ENCODE data around the gene E2F1. TPM values are rescaled to one million over a fixed set of nuclear protein-coding genes. Genes with fewer than 3 reads are reported as not detected.

E2F1 gene
- polyA plus RNA-seq, 1 donor: 9.6 TPM

GRCh38 chr20:33672426-33673113 lies 13.6 kb downstream of the E2F1 start:
- no peak for DNase-seq (ENCODE audit: low read depth)

DNA sequence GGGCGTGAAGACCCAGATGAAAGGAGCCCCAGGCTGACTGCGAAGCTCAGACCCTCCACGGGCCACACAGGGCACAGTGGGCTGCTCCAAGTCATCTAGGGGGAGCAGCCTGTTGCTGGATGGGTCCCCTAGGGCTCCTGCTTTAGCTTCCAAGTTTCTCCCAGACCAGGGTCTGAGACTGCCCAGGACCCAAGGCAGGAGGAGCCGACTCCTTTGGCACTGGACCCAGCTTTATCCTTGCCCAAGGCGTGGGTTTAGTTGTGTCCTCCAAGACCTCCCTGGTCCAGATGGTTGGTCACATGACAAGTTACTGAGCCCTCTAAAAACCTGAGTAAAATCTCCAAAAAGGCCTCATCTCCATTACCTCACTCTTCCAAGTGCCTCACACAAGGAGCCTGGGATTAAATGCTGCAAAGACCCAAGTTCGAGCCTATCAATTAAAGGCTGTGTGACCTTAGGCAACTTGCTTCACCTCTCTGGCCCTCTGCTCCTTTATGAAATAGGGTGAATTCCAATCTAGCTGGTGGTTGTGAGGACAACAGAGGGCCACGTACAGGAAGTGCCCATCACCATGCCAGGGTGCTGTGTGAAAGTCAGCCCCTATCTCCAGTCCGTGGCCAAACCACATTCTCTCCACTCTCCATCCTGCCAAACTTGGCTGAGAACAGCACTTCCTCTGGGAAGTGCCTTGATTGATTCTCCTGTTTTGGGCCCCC lies 14.5 kb downstream of the E2F1 start:
- no peak for DNase-seq (ENCODE audit: low read depth)

GRCh38 chr20:33670715-33671499 lies 15.3 kb downstream of the E2F1 start:
- no peak for DNase-seq (ENCODE audit: low read depth)

DNA sequence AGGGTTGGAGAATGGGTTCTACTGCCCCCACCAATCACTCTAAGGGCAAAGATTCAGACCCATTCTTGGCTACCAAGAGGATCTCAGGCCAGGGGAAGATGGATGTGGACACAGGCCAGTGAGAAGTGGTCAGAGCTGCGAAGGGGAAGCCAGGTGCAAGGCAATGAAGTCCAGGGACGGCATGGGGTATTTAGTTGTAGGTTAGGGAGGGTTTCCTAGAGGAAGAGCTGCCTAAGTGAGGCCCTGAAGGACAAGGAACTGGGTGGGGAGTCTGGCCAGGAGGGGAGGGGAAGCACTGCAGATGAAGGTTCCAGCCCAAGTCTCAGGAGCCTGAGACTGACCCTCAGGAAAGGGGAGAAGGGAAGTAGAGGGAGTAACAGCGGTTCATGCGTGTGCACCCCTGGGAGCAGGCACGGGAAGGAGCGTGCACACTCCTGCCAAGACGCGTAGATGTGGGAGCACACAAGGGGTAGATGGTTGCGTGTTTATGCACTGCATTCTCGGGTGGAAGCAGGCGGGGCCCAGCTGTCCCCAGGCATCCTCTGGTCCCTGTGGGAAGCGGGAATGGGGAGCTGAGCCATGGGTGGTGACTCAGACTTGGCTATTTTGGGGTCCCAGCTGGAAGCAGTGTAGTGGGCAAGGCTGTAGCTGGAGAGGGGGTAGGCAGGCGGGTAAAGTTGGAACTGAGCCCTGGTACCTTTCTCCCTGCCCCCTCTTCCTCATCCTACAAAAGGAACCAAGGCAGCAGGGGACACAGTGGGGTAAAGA lies 16.1 kb downstream of the E2F1 start:
- no peak for DNase-seq (ENCODE audit: low read depth)

DNA sequence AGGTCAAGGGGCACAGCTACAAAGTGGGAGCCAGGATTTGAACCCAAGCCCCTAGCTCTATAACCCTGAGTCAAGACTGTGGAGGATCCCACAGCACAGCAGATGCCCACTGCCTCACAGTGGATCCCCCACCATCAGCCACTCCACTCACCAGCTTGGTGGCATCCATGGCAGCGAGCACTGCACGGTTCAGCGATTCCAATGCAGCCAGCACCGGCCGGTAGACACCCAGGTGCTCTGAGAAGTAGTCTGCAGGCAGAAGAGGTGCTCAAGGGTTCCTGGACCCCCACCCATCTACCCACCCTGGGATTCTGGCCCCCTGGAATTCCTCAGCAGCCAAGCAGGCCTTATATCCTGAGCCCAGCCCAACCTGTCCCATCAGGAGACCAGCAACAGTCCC lies 17.0 kb downstream of the E2F1 start:
- DNase-seq (ENCODE audit: low read depth): no peak

DNA sequence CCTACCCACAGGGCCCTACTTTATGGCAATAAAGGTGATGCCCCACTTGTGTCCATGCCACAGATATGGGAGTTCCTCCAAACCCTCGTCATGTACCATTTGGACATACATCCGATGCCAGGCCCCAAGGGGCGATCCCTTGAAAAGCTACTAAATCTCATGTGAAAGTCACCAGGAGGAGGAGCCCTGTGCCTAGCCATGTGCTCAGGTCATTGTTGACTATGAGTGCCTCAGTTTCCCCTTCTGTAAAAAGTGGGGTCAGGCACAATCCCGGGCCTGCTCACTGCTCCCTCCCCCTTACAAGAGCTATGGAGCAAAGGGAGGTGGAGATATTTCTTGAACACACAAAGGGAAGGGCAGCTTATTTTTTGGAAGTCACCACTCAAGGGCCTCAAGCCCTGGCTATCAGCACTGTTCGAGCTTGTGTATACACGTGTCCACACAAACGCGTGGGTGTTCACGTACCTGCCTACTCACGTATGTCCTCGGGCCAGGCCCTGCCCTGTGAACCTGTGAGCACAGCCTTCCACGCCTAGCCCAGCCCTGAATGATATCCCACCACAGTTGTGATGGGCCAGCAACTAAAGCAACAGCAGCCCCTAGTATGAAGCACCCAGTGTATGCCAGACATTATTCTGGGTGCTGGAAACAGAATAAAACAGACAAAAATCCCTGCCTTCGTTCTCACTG lies 17.6 kb downstream of the E2F1 start:
- DNase-seq (ENCODE audit: low read depth): no peak

GRCh38 chr20:33667676-33668465 lies 18.3 kb downstream of the E2F1 start:
- DNase-seq (ENCODE audit: low read depth): no peak

GRCh38 chr20:33667245-33667675 lies 18.9 kb downstream of the E2F1 start:
- DNase-seq (ENCODE audit: low read depth): no peak

GRCh38 chr20:33666293-33667244 lies 19.6 kb downstream of the E2F1 start, which contains the start of gene ACTL10:
Gene ACTL10, plus strand, starts transcription at chr20:33666943. Its CDS starts 555 bp downstream, at chr20:33667498.
- DNase-seq (ENCODE audit: low read depth): peak; percentile 75

DNA sequence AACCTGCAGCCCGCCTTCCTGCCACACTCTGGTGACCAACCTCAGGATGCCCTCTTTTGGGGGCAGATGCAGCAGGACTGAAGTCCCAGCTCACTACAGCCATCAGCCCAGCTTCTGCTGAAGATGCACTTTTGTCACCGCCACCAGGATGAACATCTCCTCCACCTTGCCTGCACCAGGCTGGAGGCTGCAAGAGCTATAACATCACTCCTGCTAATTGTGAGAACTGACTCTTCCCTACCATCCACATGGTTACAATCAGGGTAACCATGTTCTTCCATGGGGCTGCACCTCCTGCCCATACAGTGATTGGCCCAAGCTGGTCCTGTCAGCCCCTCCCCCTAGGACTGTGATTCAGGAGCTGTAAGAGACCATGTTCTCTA lies 21.4 kb downstream of the E2F1 start:
- no peak for DNase-seq (ENCODE audit: low read depth)

- DNase-seq (ENCODE audit: low read depth): no peak
These were observed 22.0 kb downstream of the E2F1 start for GRCh38 chr20:33664085-33664761.

DNA sequence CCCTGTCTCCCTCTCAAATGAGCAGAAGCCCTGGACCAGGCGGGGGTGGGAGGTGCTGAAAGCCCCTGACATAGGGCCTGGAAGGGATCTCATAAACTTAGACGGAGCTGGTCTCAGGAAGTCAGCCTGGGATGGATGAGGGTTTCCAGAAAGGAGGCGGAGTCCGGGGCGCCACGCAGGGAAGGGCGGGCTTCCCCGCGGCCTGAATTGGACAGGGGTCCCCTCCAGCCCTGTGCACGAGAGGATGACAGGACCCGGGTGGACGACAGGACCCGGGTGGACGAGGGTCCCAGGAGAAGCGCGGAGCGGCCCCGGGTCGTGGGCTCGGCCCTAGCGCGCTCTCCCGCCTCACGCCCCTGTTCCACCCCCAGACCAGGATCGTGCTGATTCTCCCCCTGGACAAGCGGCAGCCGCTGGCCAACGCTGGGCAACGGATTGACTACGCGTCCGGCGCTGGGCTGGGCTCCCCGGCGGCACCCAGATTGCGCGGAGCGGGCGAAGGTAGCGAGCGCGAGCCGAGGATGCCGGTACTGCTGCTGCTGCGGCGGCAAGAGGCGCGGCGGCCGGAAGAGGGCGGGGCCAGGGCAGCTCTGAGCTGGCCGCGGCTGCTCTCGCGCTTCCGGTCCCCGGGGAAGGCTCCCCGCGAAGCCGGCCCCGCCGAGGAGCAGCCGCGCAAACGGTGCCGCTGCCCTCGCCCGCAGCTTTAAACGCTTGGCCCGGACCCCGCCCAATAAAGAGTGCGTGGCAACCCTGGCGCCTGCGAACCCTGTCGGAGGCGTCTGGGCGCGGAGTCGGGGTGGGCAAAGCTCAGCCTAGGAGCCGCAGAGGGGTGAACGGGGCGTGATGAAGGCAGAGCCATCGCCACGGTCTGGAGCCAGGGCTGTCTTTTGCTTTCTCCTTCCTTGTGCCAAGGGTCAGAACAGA lies 22.8 kb downstream of the E2F1 start:
- no peak for DNase-seq (ENCODE audit: low read depth)

DNA sequence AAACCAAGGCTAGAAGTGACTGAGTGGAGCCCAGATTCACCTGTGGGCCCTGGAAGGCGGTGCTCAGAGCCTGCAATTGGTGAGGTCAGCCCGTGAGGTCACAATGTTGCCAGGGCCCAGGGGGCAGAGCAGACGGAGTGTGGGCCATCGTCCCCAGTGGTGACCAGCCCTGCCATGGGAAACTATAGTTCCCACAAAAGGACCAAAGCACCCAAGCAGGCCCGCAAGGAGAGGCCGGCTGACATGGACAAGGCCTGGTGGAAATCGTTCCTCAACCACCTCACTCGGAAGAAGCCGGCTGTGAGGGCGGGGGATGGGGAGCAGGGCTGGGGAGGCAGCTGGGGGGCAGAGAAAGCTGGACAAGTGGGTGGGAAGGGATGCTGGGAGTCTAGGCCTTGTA lies 24.0 kb downstream of the E2F1 start, which contains the start of gene C20orf144:
C20orf144 (plus strand) TSS at position 156 of the 400 bp plus-strand sequence; CDS start at position 175, 19 bp downstream.
- DNase-seq (ENCODE audit: low read depth): no peak

DNA sequence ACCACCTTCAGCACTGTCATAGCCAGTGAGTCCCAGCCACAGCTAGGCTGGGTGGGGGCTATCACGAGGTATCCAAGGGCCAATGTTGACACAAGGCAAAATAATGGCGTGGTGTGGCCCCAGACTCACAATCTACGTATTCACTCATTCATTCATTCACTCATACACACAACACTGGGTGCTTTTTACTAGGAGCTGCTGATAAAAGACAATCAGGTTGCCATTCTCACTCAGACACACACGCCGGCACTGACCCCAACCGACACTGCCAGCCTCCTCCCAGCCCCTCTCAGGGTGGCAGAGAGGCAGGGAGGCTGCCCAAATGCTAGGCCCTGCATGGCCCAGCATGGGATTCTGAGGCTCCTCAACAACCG lies 25.5 kb downstream of the E2F1 start:
- no peak for DNase-seq (ENCODE audit: low read depth)

GRCh38 chr20:33660035-33660684 lies 26.0 kb downstream of the E2F1 start:
- DNase-seq (ENCODE audit: low read depth): no peak

- no peak for DNase-seq (ENCODE audit: low read depth)
These were observed 26.7 kb downstream of the E2F1 start for GRCh38 chr20:33659341-33660034.

All from forelimb muscle (tissue), 1 donor.